Measurements from ENCODE around the gene GSC2.

GSC2 gene

DNA sequence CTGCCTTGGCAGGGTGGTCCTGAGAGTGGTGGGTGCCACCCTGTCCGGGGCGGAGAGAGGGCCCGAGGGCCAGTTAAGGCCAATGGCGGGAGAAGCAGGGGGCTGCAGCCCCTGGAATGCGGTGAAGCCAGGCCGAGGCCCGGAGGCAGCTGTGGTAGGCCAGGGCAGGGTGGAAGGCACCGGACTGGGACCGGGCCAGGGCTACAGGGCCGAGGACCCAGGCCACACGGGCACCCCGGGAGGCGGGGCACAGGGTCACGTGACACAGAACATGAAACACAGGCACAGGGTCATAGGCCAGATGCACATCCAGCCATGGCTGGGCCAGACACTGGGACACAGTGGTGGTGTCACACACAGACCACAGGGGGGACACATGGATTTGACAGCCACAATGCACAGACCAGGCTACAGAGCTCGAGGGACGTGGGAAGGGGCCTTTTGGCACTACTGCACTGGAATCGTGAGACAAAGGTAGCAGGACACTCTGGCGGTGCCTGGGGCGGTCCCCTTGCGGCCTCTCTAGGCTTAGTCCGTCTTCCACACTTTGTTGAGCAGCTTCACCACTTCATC is 25.6 kb upstream of the GSC2 start:
- TF ChIP-seq RAD21 (IDR thresholded peaks at IDR 0.05; ENCODE audit: low read depth) (no peak), TAF1 (IDR thresholded peaks at IDR 0.05; ENCODE audit: low read depth) (no peak), TCF12 (IDR thresholded peaks at IDR 0.05; ENCODE audit: low read depth) (no peak), TEAD4 (IDR thresholded peaks at IDR 0.05) (no peak)
- TF ChIP-seq, protein P1, sequence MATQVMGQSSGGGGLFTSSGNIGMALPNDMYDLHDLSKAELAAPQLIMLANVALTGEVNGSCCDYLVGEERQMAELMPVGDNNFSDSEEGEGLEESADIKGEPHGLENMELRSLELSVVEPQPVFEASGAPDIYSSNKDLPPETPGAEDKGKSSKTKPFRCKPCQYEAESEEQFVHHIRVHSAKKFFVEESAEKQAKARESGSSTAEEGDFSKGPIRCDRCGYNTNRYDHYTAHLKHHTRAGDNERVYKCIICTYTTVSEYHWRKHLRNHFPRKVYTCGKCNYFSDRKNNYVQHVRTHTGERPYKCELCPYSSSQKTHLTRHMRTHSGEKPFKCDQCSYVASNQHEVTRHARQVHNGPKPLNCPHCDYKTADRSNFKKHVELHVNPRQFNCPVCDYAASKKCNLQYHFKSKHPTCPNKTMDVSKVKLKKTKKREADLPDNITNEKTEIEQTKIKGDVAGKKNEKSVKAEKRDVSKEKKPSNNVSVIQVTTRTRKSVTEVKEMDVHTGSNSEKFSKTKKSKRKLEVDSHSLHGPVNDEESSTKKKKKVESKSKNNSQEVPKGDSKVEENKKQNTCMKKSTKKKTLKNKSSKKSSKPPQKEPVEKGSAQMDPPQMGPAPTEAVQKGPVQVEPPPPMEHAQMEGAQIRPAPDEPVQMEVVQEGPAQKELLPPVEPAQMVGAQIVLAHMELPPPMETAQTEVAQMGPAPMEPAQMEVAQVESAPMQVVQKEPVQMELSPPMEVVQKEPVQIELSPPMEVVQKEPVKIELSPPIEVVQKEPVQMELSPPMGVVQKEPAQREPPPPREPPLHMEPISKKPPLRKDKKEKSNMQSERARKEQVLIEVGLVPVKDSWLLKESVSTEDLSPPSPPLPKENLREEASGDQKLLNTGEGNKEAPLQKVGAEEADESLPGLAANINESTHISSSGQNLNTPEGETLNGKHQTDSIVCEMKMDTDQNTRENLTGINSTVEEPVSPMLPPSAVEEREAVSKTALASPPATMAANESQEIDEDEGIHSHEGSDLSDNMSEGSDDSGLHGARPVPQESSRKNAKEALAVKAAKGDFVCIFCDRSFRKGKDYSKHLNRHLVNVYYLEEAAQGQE (IDR thresholded peaks at IDR 0.05; ENCODE audit: low read depth): no peak
- TF ChIP-seq, protein P2, sequence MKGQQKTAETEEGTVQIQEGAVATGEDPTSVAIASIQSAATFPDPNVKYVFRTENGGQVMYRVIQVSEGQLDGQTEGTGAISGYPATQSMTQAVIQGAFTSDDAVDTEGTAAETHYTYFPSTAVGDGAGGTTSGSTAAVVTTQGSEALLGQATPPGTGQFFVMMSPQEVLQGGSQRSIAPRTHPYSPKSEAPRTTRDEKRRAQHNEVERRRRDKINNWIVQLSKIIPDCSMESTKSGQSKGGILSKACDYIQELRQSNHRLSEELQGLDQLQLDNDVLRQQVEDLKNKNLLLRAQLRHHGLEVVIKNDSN (IDR thresholded peaks at IDR 0.05): peak; percentile 60

GRCh38 chr22:19175026-19175601 is 25.0 kb upstream of the GSC2 start:
- TF ChIP-seq, protein P2 (IDR thresholded peaks at IDR 0.05): no peak
- TF ChIP-seq NFIC (IDR thresholded peaks at IDR 0.05) (no peak), RAD21 (IDR thresholded peaks at IDR 0.05; ENCODE audit: low read depth) (no peak), MAX (IDR thresholded peaks at IDR 0.05) (no peak), TEAD4 (IDR thresholded peaks at IDR 0.05) (no peak), EGR1 (IDR thresholded peaks at IDR 0.05) (no peak), TCF12 (IDR thresholded peaks at IDR 0.05; ENCODE audit: low read depth) (no peak), EP300 (IDR thresholded peaks at IDR 0.05; ENCODE audit: borderline replicate concordance) (no peak), ZBTB7A (IDR thresholded peaks at IDR 0.05; ENCODE audit: low read depth) (no peak)

DNA sequence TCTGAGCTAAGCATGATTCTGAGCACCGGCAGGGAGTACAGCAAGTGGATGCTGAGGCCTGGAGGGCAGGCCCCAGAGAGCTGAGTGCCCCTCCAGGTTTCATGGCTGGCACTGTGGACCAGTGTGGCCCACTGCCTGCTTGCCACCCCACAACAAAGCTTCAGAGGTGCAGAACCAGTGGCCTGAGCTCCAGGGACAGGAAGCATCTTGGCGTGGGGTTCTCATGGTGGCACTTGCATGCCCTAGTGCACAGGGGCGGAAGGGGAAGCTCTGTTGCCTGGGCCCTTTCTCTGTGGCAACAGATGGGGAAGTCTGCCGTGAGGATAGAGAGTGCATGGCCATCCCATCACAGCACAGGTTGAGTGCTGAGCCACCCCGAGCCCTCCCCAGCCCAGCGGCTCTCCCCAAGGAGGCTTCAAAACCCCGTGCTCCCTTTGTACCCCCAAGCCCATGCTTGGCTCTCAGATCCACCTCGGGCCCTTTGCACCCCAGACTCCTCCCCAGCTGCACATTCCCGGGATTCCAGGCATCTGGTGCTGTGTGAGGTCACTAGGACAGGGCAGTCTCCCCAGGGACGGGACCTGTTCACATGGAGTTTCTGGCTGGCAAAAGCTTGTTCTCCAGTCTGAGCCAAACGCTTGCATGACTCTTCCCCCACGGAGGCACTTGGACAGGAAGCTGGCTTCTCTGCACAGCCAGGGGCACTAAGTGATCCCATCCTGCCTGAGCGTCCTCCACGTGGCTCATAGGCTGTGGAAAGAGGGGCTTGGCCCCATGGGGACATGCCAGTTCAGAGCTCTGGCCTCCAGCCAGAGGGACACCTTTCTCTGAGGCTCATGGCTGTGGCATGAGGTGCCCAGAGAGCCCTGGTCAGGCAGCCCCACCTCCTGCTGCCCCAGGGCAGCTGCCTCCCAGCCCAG is 24.3 kb upstream of the GSC2 start:
- TF ChIP-seq EGR1 (IDR thresholded peaks at IDR 0.05) (no peak), NFIC (IDR thresholded peaks at IDR 0.05) (peak; percentile 51; the same call in 1 of the 2 replicates), RAD21 (IDR thresholded peaks at IDR 0.05; ENCODE audit: low read depth) (no peak), TAF1 (IDR thresholded peaks at IDR 0.05; ENCODE audit: low read depth) (no peak), CEBPB (IDR thresholded peaks at IDR 0.05) (no peak), FOXM1 (IDR thresholded peaks at IDR 0.05; ENCODE audit: borderline replicate concordance, low read depth) (no peak), TCF12 (IDR thresholded peaks at IDR 0.05; ENCODE audit: low read depth) (no peak; the same call in 1 of the 2 replicates), EP300 (IDR thresholded peaks at IDR 0.05; ENCODE audit: borderline replicate concordance) (no peak), YY1 (IDR thresholded peaks at IDR 0.05; ENCODE audit: low read depth) (no peak), ZBTB7A (IDR thresholded peaks at IDR 0.05; ENCODE audit: low read depth) (no peak), CREB1 (IDR thresholded peaks at IDR 0.05; ENCODE audit: low read depth) (no peak), MAX (IDR thresholded peaks at IDR 0.05) (peak; percentile 17; the same call in 1 of the 2 replicates), TEAD4 (IDR thresholded peaks at IDR 0.05) (peak; percentile 83)
- TF ChIP-seq, protein P2 (IDR thresholded peaks at IDR 0.05): no peak
- TF ChIP-seq, protein P1 (IDR thresholded peaks at IDR 0.05; ENCODE audit: low read depth): no peak

DNA sequence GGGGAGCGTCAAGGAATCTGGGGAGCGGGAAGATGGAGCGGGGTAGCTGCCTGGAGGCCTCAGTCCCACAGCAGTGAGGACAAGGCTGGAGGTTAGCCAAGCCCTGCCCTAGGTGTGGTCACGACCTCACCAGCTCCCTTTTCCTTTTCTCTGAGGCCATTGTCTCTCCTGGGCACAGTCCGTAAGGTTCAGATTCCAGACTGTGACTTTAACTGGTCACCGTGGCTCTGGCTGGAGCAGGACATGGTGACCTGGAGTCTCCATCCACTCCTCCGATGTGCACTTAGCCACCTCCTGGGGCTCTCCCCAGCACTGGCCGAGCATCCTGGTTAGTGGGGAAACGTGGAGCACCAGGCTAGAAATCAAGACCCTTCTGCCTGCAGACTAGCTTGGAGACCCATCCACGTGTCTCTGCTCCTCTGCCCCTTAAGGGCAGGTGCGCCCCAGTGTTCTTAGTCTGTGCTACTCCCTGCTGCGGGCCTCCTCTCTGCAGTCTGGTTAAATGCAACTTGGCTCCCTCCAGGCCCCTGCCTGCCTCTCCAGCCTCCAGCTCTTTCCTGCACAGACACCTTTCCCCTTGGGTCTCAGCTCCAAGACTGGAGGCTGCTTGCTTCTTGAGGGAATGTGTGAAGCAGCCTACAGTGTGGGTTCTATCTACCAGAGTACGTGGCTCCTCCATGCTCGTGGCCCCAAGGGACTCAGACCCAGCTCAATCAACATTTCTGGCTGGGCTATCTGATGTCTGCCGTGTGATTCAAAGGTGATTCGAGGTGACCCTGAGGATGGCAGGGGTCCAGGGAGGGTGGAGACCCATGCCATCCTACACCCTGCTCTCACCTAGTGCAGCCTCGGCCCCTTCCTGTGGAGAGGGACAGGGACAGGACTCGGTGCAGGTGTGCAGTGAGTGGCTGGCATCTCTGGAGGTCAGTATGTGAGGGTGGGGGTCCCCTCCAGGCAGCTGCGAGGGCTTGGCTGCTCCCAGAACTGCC is 23.2 kb upstream of the GSC2 start:
- no peak for TF ChIP-seq EP300 (IDR thresholded peaks at IDR 0.05; ENCODE audit: borderline replicate concordance)
- TF ChIP-seq EGR1 (IDR thresholded peaks at IDR 0.05): no peak
